Common myeloid progenitor, CD34-positive (primary cell): ENCODE data around the gene HACE1.

Experiments used
- CTCF ChIA-PET: fragments of 350-600 bp; sonication (Branson Sonifier 250); formaldehyde crosslinking; loops from one replicate; lab custom pipeline; 2021; ENCODE audit warnings: antibody characterized with exemption; lab: Charles Lee
- POLR2A ChIA-PET: fragments of 350-600 bp; sonication (Branson Sonifier 250); formaldehyde crosslinking; loops from one replicate; lab custom pipeline; 2021; ENCODE audit warnings: antibody characterized with exemption; lab: Charles Lee
- DNase-seq, 3 donors: peaks; one replicate each; pipeline versions ENCODE4 v3.0.0 to v3.0.0-alpha.2; 2013
- H3K27ac ChIP-seq, 2 experiments: 1 replicate in 1 of 2; 2 replicates in 1 of 2; pipeline ENCODE4 v1.7.0; 2013; ENCODE audit warnings: inconsistent platforms in 2 of 2, low read length in 2 of 2, mild to moderate bottlenecking in 2 of 2, low read depth in 1 of 2, moderate library complexity in 1 of 2; ENCODE audit not compliant: severe bottlenecking in 2 of 2, insufficient read depth in 1 of 2, poor library complexity in 1 of 2
- H3K27me3 ChIP-seq, 5 experiments: replicated peaks in 2 of 5; 1 replicate in 3 of 5; 2 replicates in 2 of 5; pipeline versions ENCODE4 v1.6.1 to v1.7.0; 2013; ENCODE audit warnings: low read length in 4 of 5, mild to moderate bottlenecking in 2 of 5, moderate library complexity in 2 of 5, inconsistent platforms in 1 of 5; ENCODE audit not compliant: insufficient read depth in 5 of 5, control insufficient read depth in 4 of 5
- H3K36me3 ChIP-seq, 4 experiments: 1 replicate in 2 of 4; 2 replicates in 2 of 4; pipeline versions ENCODE4 v1.6.1 to v1.7.0; 2013; ENCODE audit warnings: low read length in 3 of 4, control low read depth in 1 of 4, mild to moderate bottlenecking in 1 of 4; ENCODE audit not compliant: control insufficient read depth in 4 of 4, insufficient read depth in 4 of 4
- H3K4me1 ChIP-seq, 4 experiments: 1 replicate in 3 of 4; 2 replicates in 1 of 4; pipeline versions ENCODE4 v1.6.1 to v1.7.1; 2013; ENCODE audit warnings: low read length in 3 of 4, mild to moderate bottlenecking in 3 of 4, control low read depth in 1 of 4, inconsistent platforms in 1 of 4, moderate library complexity in 1 of 4; ENCODE audit not compliant: control insufficient read depth in 4 of 4, insufficient read depth in 4 of 4; ENCODE audit errors: control extremely low read depth in 1 of 4
- H3K4me3 ChIP-seq, 7 experiments: 1 replicate in 4 of 7; 2 replicates in 3 of 7; pipeline versions ENCODE4 v1.5.1 to v1.7.0; 2013; ENCODE audit warnings: mild to moderate bottlenecking in 7 of 7, low read length in 6 of 7, moderate library complexity in 6 of 7, inconsistent platforms in 2 of 7, low read depth in 2 of 7, control low read depth in 1 of 7; ENCODE audit not compliant: insufficient read depth in 4 of 7, control insufficient read depth in 1 of 7; ENCODE audit errors: extremely low read depth in 1 of 7
- H3K9me3 ChIP-seq, 5 experiments: 1 replicate in 4 of 5; 2 replicates in 1 of 5; pipeline versions ENCODE4 v1.6.1 to v1.7.1; 2013; ENCODE audit warnings: low read length in 4 of 5, mild to moderate bottlenecking in 2 of 5, inconsistent platforms in 1 of 5, low read depth in 1 of 5, moderate library complexity in 1 of 5; ENCODE audit not compliant: control insufficient read depth in 4 of 5, insufficient read depth in 2 of 5; ENCODE audit errors: control extremely low read depth in 1 of 5
- WGBS: methylation state at CpG from one replicate; pipeline ENCODE4 v1.1.5; 2013; ENCODE audit not compliant: insufficient coverage; 5-methylcytosine and 5-hydroxymethylcytosine counted together

HACE1 gene

GRCh38 chr6:104888066-104888465, 28.3 kb upstream of the HACE1 start:
- POLR2A ChIA-PET = no interaction called here
- Histone ChIP-seq H3K27ac (no peak overlapping the region), H3K4me3 (no peak overlapping the region), H3K4me1 (no peaks in the 10 kb centered on the region), H3K9me3 (peaks cover 1 to 12% (median 9%) of the 10 kb centered on the region in 5 experiments), H3K27me3 (peaks cover 0 to 8% (median 3%) of the 10 kb centered on the region in 5 experiments), H3K36me3 (no peaks in the 10 kb centered on the region)
- 98% methylated on average over 3 of the region's 3 CpGs for WGBS
- no peak for DNase-seq
- CTCF ChIA-PET = interaction anchor here (0.7 kb wide), 1 partner anchor 1196 kb away, joined by 3 read pairs; no protein-coding TSS in a partner anchor

DNA sequence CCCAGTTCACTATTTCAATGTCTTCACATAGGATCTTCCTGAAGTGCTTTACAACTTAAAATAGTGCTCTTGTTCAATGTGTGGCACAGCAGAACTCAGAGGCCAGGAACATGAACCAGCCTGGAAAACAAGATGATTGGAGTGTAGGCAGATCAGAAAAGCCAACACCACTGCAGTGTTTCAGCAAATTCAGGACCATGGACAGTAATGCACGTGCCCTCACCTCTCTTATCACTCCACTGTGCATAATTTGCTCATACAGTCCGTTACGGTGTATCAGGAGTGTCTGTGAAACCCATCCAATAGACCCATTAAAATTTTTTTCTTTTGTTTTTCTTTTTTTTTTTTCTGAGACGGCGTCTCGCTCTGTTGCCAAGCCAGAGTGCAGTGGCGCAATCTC, 27.6 kb upstream of the HACE1 start:
- H3K4me1 ChIP-seq = no peaks in the 10 kb centered on the region
- WGBS = 83% methylated on average over 7 of the region's 7 CpGs
- no peaks in the 10 kb centered on the region for H3K36me3 ChIP-seq
- ChIA-PET POLR2A (no interaction called here), CTCF (interaction anchor here (0.7 kb wide), 1 partner anchor 1197 kb away, joined by 3 read pairs; no protein-coding TSS in a partner anchor)
- H3K9me3 ChIP-seq = peaks cover 1 to 12% (median 9%) of the 10 kb centered on the region in 5 experiments
- no peak overlapping the region for H3K4me3 ChIP-seq
- peak; percentile 4 to 64 (median 50) for DNase-seq
- H3K27ac ChIP-seq = no peak overlapping the region
- peaks cover 0 to 8% (median 3%) of the 10 kb centered on the region in 5 experiments for H3K27me3 ChIP-seq

DNA sequence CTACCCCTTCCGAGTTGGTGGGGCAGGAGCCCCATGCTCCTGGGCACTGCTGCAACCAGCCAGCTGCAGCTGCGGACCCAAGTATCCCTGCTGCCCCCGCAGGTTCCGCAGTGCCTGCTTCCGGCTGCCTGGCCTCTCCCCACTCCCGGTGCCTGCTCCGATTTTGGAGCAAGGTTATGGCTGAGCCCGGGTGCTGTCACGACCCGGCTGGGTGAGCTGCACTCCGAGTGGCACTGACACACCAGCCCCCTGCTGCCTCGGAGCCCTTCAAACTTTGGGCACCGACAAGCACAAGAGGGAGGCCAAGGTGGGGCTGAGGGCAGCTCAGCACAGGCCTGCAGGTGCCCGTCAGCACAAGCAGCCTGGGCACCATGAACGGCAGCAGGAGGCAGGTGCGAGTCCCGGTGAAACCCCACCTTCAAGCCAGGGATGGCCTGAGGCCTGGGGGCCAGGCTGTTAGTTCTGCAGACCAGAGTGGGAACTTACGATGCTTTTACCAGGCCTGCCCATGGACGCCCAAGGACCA, 25.9 kb upstream of the HACE1 start:
- Histone ChIP-seq H3K9me3 (peaks cover 1 to 12% (median 9%) of the 10 kb centered on the region in 5 experiments), H3K4me3 (no peak overlapping the region), H3K4me1 (no peaks in the 10 kb centered on the region), H3K27ac (no peak overlapping the region), H3K36me3 (no peaks in the 10 kb centered on the region), H3K27me3 (peaks cover 0 to 8% (median 3%) of the 10 kb centered on the region in 5 experiments)
- WGBS = 86% methylated on average over 19 of the region's 19 CpGs
- CTCF ChIA-PET = interaction anchor here (0.8 kb wide), 1 partner anchor 25 kb away, joined by 3 read pairs; no protein-coding TSS in a partner anchor
- no peak for DNase-seq
- POLR2A ChIA-PET = no interaction called here

DNA sequence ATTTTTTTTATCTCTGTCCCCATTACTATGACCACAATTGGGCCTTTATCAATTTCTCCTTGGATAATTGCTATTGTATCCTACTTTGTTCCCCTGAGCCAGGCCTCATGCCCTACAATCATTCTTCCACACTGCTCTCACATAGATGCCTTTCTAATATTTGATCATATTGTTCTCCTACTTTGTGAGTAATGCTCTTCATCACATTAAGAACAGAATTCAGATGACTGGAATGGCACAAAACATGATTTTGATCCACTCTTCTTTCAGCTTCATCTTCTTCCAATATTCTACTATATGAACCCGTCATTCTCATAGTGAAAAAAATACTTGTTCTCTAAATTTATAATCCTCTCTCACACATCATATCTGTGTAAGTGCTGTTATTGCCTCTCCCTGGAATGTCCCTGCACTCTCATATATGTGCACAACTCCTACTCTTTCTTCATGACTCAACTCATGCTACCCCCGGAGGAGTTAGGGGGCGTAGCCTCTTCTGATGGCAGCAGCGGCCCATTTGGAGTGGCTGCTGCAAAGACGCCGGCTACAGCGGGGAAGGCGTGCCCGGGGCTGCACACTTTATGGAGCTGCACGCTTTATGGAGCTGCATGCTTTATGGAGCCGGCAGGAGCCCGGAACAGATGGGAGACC, 25.3 kb upstream of the HACE1 start:
- ChIA-PET CTCF (interaction anchor here (0.8 kb wide), 1 partner anchor 25 kb away, joined by 3 read pairs; no protein-coding TSS in a partner anchor), POLR2A (no interaction called here)
- H3K36me3 ChIP-seq = no peaks in the 10 kb centered on the region
- no peak overlapping the region for H3K4me3 ChIP-seq
- DNase-seq = no peak
- no peaks in the 10 kb centered on the region for H3K4me1 ChIP-seq
- no peak overlapping the region for H3K27ac ChIP-seq
- peaks cover 1 to 12% (median 9%) of the 10 kb centered on the region in 5 experiments for H3K9me3 ChIP-seq
- peaks cover 0 to 8% (median 3%) of the 10 kb centered on the region in 5 experiments for H3K27me3 ChIP-seq
- 91% methylated on average over 12 of the region's 12 CpGs for WGBS

- no peak overlapping the region for H3K27ac ChIP-seq
- H3K27me3 ChIP-seq = peaks cover 0 to 8% (median 5%) of the 10 kb centered on the region in 5 experiments
- CTCF ChIA-PET = no interaction called here
- no peaks in the 10 kb centered on the region for H3K36me3 ChIP-seq
- POLR2A ChIA-PET = no interaction called here
- H3K4me3 ChIP-seq = no peak overlapping the region
- no peak for DNase-seq
- peaks cover 0 to under 1% (median 0%) of the 10 kb centered on the region in 5 experiments for H3K9me3 ChIP-seq
- no peaks in the 10 kb centered on the region for H3K4me1 ChIP-seq
- 46% methylated on average over 1 of the region's 3 CpGs for WGBS
Measured at GRCh38 chr6:104881964-104882668, 22.4 kb upstream of the HACE1 start.

DNA sequence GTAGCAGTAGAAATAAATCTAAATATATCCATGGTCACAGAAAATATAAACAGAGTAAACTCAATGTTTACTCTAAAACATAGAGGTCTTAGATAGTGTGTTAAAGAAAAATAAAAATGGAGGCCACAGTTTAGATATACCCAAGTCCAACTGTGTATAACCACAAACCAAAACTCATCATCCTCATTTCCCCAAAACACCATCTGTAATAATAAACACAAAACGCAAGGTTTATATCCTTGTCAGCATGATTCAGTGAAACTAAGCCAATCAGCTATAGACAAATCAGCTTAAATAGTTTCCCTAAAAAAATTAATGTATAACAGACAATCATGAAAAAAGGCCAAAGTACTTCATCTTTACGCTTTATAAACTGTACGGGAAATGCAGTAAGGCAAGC, 2.7 kb upstream of the HACE1 start:
- CTCF ChIA-PET = no interaction called here
- 94% methylated on average over 2 of the region's 3 CpGs for WGBS
- no peaks in the 10 kb centered on the region for H3K9me3 ChIP-seq
- H3K27ac ChIP-seq = no peak overlapping the region
- peaks cover 4 to 13% (median 8%) of the 10 kb centered on the region in 4 experiments for H3K4me1 ChIP-seq
- POLR2A ChIA-PET = no interaction called here
- no peak overlapping the region for H3K4me3 ChIP-seq
- DNase-seq = peak in 2 of 3 donors; percentile 31 to 42
- H3K36me3 ChIP-seq = no peaks in the 10 kb centered on the region
- peaks cover 0 to 9% (median 0%) of the 10 kb centered on the region in 5 experiments for H3K27me3 ChIP-seq
